ENCODE results near the gene SLC43A2. TPM values are rescaled to one million over a fixed set of nuclear protein-coding genes. Genes with fewer than 3 reads are reported as not detected.
A peak's percentile ranks its signal among the peaks of the same experiment; 100 is the strongest.

The SLC43A2 gene
- total RNA-seq, 1 experiment from 2014 or later: 3.9 TPM

GRCh38 chr17:1646199-1646875 lies 17.7 kb upstream of the SLC43A2 start:
- no peaks in the 10 kb centered on the region for H3K9me3 ChIP-seq
- no peaks in the 10 kb centered on the region for H3K27me3 ChIP-seq
- H3K4me3 ChIP-seq: no peak overlapping the region
- DNase-seq: no peak
- peaks cover 6% of the 10 kb centered on the region; the same call in 1 of the 2 replicates for H3K36me3 ChIP-seq

DNA sequence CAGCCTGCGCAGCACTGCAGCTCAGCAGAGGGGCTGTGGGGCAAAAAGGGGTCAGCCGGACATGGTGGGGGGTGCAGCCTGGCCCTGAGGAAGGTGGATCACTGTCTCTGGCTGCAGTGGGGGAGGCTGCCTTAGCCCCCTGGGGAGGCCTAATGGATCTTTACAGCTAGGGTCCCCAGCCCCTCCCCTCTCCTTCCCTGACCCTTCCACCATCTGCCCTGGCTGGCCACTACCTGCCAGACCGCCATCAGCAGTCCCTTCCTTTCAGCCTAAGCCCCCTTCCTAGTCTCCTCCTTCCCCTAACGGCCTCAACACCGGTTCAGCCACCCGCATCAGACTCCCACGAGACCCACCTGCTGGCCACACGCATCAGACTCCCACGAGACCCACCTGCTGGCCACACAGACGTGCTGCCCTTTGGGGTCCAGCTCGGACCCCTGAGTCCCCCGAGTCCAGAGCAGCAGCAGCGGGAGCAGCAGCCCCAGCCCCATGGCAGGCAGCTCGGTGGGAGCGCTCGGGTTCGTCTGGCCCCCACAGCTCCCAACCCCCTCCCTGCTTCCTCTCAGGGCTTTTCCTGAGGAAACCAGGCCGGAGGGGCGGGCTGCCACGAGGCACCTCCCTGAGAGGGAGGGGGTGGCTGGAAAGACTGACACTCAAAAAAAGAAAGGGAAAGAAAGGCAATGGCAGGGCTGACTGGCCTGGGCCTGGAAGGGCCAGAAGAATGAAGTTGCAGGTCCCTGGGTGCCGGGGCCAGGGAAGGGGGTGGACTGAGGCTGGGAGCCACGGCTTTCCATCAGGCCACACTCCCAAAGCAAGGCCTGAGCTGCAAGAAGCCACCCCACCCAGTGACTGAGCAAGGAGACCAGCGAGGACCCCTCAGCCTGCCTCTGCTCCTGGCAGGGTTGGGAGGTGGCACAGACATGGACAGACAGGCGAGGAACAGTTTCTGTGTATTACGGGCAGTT lies 16.9 kb upstream of the SLC43A2 start, which contains the start of gene SCARF1:
TSS of gene SCARF1 (minus strand) at position 526 of the 965 bp plus-strand sequence. CDS start at position 491, 35 bp downstream.
- DNase-seq: no peak
- no peaks in the 10 kb centered on the region for H3K9me3 ChIP-seq
- no peaks in the 10 kb centered on the region for H3K27me3 ChIP-seq
- H3K4me3 ChIP-seq: no peak within 1 kb of the TSS
- H3K36me3 ChIP-seq: no peaks in the 10 kb centered on the region

- DNase-seq: no peak
- Histone ChIP-seq H3K4me3 (no peak overlapping the region), H3K9me3 (no peaks in the 10 kb centered on the region), H3K36me3 (no peaks in the 10 kb centered on the region), H3K27me3 (no peaks in the 10 kb centered on the region)
Observed at GRCh38 chr17:1644493-1645206, 16.0 kb upstream of the SLC43A2 start.

DNA sequence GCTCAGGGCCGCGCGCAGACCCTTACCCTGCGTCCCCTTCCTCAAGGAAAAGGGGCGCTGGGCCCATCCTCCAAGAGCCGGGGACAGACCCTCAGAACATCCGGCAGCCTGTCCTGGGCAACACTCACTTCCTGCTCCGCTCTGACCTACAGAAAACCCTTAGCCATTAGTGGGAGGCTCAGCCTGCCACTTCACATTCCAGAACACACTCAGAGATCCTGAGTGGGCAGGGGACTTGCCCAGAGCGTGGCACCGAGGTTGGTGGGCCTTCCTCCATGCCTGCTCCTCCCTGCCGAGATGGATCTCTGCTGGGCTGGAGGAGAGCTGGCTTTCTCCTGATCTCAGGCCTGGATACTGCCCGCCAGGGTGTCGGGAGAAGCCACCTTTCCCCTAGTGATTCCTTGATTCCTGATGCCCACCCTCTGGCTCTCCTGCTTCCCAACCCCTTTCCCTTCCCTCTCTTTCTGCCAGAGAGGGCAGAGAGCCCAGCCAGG lies 15.4 kb upstream of the SLC43A2 start:
- H3K4me3 ChIP-seq: no peak overlapping the region
- no peaks in the 10 kb centered on the region for H3K27me3 ChIP-seq
- no peaks in the 10 kb centered on the region for H3K36me3 ChIP-seq
- DNase-seq: no peak
- H3K9me3 ChIP-seq: no peaks in the 10 kb centered on the region

- Histone ChIP-seq H3K27me3 (no peaks in the 10 kb centered on the region), H3K36me3 (no peaks in the 10 kb centered on the region), H3K4me3 (no peak overlapping the region), H3K9me3 (no peaks in the 10 kb centered on the region)
- no peak for DNase-seq
Observed at GRCh38 chr17:1643293-1643998, 14.8 kb upstream of the SLC43A2 start.

DNA sequence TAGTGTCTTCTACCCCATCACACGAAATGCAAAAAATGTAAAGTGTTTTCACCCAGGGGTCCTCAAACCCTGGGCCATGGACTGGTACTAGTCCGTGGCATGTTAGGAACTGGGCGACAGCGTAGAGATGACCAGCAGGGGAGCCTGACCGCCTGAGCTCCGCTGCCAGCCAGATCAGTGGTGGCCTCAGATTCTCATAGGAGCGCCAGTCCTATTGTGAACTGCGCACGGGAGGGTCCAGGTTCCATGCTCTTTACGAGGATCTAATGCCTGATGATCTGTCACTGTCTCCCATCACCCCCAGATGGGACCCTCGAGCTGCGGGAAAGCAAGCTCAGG lies 12.4 kb upstream of the SLC43A2 start:
- Histone ChIP-seq H3K9me3 (no peaks in the 10 kb centered on the region), H3K36me3 (no peaks in the 10 kb centered on the region), H3K4me3 (no peak overlapping the region), H3K27me3 (no peaks in the 10 kb centered on the region)
- no peak for DNase-seq

- DNase-seq: peak; percentile 28
- H3K4me3 ChIP-seq: no peak overlapping the region
- H3K36me3 ChIP-seq: no peaks in the 10 kb centered on the region
- H3K27me3 ChIP-seq: no peaks in the 10 kb centered on the region
- no peaks in the 10 kb centered on the region for H3K9me3 ChIP-seq
Observed at GRCh38 chr17:1640329-1641064, 11.9 kb upstream of the SLC43A2 start.

- no peak for DNase-seq
- Histone ChIP-seq H3K9me3 (no peaks in the 10 kb centered on the region), H3K36me3 (no peaks in the 10 kb centered on the region), H3K27me3 (no peaks in the 10 kb centered on the region), H3K4me3 (no peak overlapping the region)
Observed at GRCh38 chr17:1639549-1640180, 11.0 kb upstream of the SLC43A2 start.

DNA sequence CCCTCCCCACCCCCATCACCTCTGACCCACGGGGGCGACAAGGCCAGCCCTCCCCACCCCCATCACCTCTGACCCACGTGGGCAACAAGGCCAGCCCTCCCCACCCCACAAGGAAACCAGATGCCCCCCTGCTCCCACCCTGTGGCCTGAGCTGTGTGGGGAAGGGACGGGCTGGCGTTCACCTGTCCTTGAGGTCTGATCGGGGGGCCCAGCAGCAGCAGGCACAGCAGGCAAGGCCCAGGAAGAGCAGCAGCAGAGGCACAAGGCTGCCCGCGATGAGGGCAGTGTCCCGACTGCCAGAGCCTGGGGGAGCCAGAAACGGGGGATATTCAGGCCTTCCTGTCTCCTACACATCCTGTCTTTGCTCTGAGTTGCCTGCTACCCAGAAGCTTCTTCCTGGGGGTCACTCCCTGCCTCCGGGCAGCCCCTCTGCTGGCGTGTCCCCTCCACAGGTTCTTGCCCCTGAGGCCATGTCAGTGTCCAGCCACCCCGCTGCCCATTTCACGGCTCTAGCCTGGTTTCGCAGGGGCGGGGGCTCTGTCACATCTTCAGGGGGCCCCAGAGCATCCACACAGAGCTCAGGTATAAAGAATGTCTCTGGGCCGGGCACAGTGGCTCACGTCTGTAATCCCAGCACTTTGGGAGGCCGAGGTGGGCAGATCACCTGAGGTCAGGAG lies 10.1 kb upstream of the SLC43A2 start:
- no peaks in the 10 kb centered on the region for H3K36me3 ChIP-seq
- no peak overlapping the region for H3K4me3 ChIP-seq
- H3K9me3 ChIP-seq: no peaks in the 10 kb centered on the region
- DNase-seq: no peak
- no peaks in the 10 kb centered on the region for H3K27me3 ChIP-seq

DNA sequence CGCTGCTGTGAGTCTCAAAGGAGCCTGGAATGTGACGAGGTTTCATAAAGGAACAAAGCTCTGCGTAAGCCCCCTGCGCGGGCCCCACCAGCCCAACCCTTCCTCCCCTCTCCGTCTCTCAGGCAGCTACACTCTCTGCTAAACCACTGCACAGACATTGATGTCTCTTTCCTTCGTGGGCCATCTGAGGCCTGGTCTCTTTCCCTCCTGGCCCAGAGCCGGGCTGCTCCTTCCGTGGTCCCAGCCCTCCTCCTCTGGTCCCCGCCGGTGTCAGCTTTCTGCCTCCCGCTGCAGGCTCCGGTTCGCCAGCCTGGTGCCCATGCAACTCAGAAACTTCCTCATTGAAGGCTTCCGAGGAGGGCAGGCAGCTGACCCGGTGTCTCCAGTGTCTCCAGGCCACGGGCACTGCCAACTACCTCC lies 9.5 kb upstream of the SLC43A2 start:
- H3K27me3 ChIP-seq: no peaks in the 10 kb centered on the region
- H3K9me3 ChIP-seq: no peaks in the 10 kb centered on the region
- no peak for DNase-seq
- H3K36me3 ChIP-seq: no peaks in the 10 kb centered on the region
- H3K4me3 ChIP-seq: no peak overlapping the region

- DNase-seq: no peak
- H3K27me3 ChIP-seq: no peaks in the 10 kb centered on the region
- H3K36me3 ChIP-seq: no peaks in the 10 kb centered on the region
- no peaks in the 10 kb centered on the region for H3K9me3 ChIP-seq
- H3K4me3 ChIP-seq: no peak overlapping the region
Observed at GRCh38 chr17:1636732-1637285, 8.2 kb upstream of the SLC43A2 start.

DNA sequence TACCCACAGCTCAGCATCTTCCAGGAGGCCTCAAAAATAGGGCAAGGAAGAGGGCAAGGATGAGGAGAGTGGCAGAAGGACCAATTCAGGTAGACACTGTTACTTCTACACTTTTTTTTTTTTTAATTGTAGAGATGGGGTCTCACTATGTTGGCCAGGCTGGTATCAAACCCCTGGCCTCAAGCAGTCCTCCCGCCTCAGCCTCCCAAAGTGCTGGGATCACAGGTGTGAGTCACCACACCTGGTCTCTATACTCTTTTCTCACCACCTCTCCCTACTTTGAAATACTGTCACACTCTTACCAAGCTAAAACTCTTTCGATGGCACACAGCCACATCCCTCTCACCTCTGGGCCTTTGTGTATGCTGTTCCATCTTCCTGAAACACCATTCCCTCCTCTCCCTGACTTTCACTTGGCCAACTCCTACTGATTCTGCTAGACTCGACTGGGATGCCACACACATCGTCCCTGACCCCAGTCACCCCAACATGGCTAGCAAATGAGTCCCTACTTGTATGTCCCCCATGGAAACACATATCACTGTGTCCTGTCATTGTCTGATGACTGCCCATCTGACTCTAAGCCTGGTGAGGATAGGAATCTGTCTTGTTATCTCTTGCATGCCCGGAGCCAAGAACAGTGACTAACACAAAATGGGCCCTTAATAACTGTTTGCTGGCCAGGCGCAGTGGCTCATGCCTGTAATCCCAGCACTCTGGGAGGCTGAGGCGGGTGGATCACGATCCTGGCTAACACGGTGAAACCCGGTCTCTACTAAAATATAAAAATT lies 7.2 kb upstream of the SLC43A2 start:
- no peak for DNase-seq

GRCh38 chr17:1634841-1635650 lies 6.4 kb upstream of the SLC43A2 start:
- no peaks in the 10 kb centered on the region for H3K9me3 ChIP-seq
- H3K4me3 ChIP-seq: no peak overlapping the region
- H3K36me3 ChIP-seq: no peaks in the 10 kb centered on the region
- DNase-seq: no peak
- H3K27me3 ChIP-seq: no peaks in the 10 kb centered on the region

More for the DNA sequence above, 7.2 kb upstream of the SLC43A2 start:
- Histone ChIP-seq H3K9me3 (no peaks in the 10 kb centered on the region), H3K4me3 (no peak overlapping the region), H3K27me3 (no peaks in the 10 kb centered on the region), H3K36me3 (no peaks in the 10 kb centered on the region)
